Measurements from ENCODE around the gene DUT. TPM values are rescaled to one million over a fixed set of nuclear protein-coding genes. Genes with fewer than 3 reads are reported as not detected.
A peak's percentile ranks its signal among the peaks of the same experiment; 100 is the strongest.

Gene DUT
- total RNA-seq, result 60.3 TPM
- 100 to 1,000 TPM; 109 to 124 (median 117) TPM for polyA plus RNA-seq

DNA sequence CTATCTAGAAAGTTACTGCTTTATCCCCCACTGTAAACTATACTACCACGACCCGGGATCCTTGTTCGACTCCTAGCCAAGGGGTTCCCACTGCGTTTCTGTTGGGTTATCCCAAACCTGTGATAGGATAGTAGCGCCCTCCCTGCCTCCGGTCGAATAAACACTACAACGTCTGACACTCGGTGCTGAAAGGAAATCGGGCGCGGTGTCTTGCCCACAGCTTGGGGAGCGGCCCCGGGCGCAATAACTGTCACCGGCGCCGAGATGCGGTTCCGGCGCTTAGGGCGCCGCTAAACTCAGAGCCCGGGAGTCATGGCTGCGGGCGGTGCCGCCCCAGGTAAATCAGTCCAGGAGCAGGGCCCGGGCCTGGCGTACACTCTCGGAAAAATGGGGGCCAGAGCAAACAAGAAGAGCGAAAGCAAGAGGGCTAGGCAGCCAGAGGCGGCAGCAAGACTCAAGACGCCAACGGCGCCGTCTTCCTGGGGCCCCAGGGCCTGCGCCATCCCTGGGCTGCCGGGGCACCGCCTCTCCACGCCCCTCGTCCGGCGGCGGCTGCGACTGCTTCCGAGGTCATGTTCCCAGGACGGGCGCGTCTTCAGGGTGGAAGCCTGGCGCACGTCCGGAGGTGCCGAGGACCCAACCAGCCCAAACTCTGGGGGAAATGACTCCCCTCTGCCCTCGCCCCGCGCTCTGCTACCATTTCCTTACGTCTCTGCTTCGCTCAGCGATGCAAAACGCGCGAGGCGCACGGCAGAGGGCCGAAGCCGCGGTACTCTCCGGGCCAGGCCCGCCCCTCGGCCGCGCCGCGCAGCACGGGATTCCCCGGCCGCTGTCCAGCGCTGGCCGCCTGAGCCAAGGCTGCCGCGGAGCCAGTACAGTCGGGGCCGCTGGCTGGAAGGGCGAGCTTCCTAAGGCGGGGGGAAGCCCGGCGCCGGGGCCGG lies at the start of gene DUT:
Gene DUT, plus strand, starts transcription at position 575 of the 941 bp plus-strand sequence. Its CDS starts 87 bp downstream, at position 662.
- Histone ChIP-seq H3K4me1 (ENCODE audit: control insufficient read depth, insufficient read depth, low read length, poor library complexity, severe bottlenecking) (peaks cover 17% of the 10 kb centered on the region), H3K27ac (ENCODE audit: insufficient read depth, low read length, poor library complexity, severe bottlenecking) (peak within 1 kb of the TSS; percentile 90), H3K36me3 (ENCODE audit: control insufficient read depth, insufficient read depth, low read length) (peaks cover 12% of the 10 kb centered on the region), H3K9me3 (ENCODE audit: control insufficient read depth in 2 of 2, low read length in 2 of 2) (no peaks in the 10 kb centered on the region), H3K27me3 (ENCODE audit: control insufficient read depth, insufficient read depth, low read length) (no peaks in the 10 kb centered on the region), H3K4me3 (ENCODE audit: low read depth, low read length) (peak within 1 kb of the TSS; percentile 83)
- Mint-ChIP-seq H3K4me1 (peaks cover 17 to 35% (median 25%) of the 10 kb centered on the region in 4 donors), H3K9me3 (no peaks in the 10 kb centered on the region), H3K27me3 (peaks cover 4% of the 10 kb centered on the region), H3K36me3 (peaks cover 10% of the 10 kb centered on the region), H3K27ac (peak within 1 kb of the TSS; percentile 96 to 99 (median 98)), H3K4me3 (peak within 1 kb of the TSS; percentile 87 to 100 (median 99))
- DNase-seq (peak; percentile 70 to 91 (median 83)), ATAC-seq (ENCODE audit: low read depth in 2 of 2) (peak; percentile 84 to 87)

DNA sequence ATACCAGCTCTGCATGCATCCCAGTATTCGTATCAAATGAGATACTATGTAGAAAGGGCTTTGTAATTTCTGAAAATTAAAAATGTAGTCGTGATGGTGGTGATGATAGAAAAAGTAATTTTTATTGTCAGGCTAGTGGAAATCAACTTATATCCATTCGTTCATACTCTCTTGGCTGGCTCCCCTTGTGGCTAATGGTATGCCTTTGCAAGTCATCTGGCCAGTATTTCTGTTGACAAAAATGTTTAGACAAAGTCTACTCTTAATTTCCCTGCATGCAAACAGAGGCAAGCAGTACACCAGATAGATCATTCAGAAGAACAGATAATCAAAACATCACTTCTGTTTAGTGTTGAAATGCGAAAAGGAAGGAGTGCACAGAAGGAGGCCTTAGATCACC lies 49.6 kb upstream of the DUT start:
- Mint-ChIP-seq H3K4me3 (no peak overlapping the region), H3K27me3 (peaks cover 13% of the 10 kb centered on the region), H3K4me1 (peaks cover 0 to 7% (median 1%) of the 10 kb centered on the region in 4 donors), H3K9me3 (no peaks in the 10 kb centered on the region), H3K36me3 (no peaks in the 10 kb centered on the region), H3K27ac (no peak overlapping the region)
- H3K27ac ChIP-seq (ENCODE audit: insufficient read depth, low read length, poor library complexity, severe bottlenecking), result no peak overlapping the region
- H3K4me1 ChIP-seq (ENCODE audit: control insufficient read depth, insufficient read depth, low read length, poor library complexity, severe bottlenecking), result no peaks in the 10 kb centered on the region
- ATAC-seq (ENCODE audit: low read depth in 2 of 2) (no peak), DNase-seq (no peak)
- peaks cover 3% of the 10 kb centered on the region for H3K27me3 ChIP-seq (ENCODE audit: control insufficient read depth, insufficient read depth, low read length)
- no peak overlapping the region for H3K4me3 ChIP-seq (ENCODE audit: low read depth, low read length)
- no peaks in the 10 kb centered on the region for H3K36me3 ChIP-seq (ENCODE audit: control insufficient read depth, insufficient read depth, low read length)
- no peaks in the 10 kb centered on the region for H3K9me3 ChIP-seq (ENCODE audit: control insufficient read depth in 2 of 2, low read length in 2 of 2)

DNA sequence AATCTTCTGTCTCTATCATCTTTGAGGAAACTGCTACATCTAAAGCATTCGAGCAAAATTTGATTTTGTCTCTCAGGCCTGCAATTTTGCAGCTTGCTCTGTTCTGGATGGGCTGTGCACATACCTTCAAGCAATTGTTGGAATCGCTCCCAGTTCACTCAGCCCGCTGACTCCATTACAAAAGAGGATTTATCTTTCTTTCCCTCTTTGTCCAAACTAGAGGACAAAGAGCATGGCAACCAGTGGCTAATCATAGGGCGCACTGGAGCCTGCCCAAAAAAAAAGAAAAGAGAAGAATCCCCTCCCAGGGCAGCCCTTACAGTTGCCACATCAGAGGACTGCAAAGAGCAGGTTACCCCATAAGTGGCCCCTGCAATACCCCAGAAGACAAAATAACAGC lies 49.0 kb upstream of the DUT start:
- H3K9me3 Mint-ChIP-seq, result no peaks in the 10 kb centered on the region
- no peak overlapping the region for H3K27ac Mint-ChIP-seq
- no peak for ATAC-seq (ENCODE audit: low read depth in 2 of 2)
- no peaks in the 10 kb centered on the region for H3K36me3 Mint-ChIP-seq
- H3K4me3 Mint-ChIP-seq, result no peak overlapping the region
- H3K27me3 Mint-ChIP-seq, result peaks cover 13% of the 10 kb centered on the region
- H3K27me3 ChIP-seq (ENCODE audit: control insufficient read depth, insufficient read depth, low read length), result peaks cover 3% of the 10 kb centered on the region
- no peak overlapping the region for H3K27ac ChIP-seq (ENCODE audit: insufficient read depth, low read length, poor library complexity, severe bottlenecking)
- H3K4me1 Mint-ChIP-seq, result peaks cover 0 to 7% (median 1%) of the 10 kb centered on the region in 4 donors
- no peaks in the 10 kb centered on the region for H3K36me3 ChIP-seq (ENCODE audit: control insufficient read depth, insufficient read depth, low read length)
- no peaks in the 10 kb centered on the region for H3K4me1 ChIP-seq (ENCODE audit: control insufficient read depth, insufficient read depth, low read length, poor library complexity, severe bottlenecking)
- DNase-seq, result no peak
- no peak overlapping the region for H3K4me3 ChIP-seq (ENCODE audit: low read depth, low read length)
- H3K9me3 ChIP-seq (ENCODE audit: control insufficient read depth in 2 of 2, low read length in 2 of 2), result no peaks in the 10 kb centered on the region

DNA sequence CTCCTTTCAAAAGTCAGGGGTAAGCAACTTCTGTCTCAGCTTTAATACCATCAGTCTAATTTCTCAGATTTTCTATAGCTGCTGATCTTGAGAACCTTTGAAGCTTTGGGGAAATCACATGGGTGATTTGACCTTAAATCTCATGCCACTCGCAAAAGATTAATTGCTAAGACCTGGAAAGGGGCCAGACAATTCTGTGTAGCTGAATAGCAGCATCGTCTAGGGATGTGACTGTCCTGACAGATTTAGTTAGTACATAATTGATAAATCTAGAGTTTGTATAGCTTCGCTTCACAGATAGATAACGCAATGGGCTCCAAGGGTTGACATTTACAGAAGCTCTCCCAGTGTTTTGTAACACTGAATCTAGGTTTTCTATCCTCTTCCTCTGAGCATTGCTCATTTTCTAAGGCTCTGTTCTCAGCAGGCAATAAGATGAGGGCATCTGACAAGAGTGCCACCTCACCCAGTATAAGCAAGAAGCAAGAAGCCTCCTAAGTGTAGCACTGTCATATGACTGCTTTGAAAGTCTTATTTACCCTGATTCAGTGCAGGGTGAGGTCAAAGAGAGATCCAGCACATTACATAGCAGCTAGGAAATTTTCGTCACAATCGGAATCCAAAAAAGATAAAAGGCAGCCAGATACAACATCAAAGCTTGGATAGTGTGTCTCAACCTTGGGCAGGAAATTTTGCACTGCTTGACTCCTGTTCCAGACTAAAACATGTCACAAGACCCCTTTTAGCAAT lies 47.7 kb upstream of the DUT start:
- no peaks in the 10 kb centered on the region for H3K9me3 ChIP-seq (ENCODE audit: control insufficient read depth in 2 of 2, low read length in 2 of 2)
- peaks cover 13% of the 10 kb centered on the region for H3K27me3 Mint-ChIP-seq
- no peak overlapping the region for H3K27ac ChIP-seq (ENCODE audit: insufficient read depth, low read length, poor library complexity, severe bottlenecking)
- DNase-seq (no peak), ATAC-seq (ENCODE audit: low read depth in 2 of 2) (no peak)
- H3K27ac Mint-ChIP-seq, result peak overlapping the region in 1 of 3 donors; percentile 29
- no peaks in the 10 kb centered on the region for H3K36me3 ChIP-seq (ENCODE audit: control insufficient read depth, insufficient read depth, low read length)
- H3K36me3 Mint-ChIP-seq, result no peaks in the 10 kb centered on the region
- no peaks in the 10 kb centered on the region for H3K9me3 Mint-ChIP-seq
- H3K4me1 Mint-ChIP-seq, result peaks cover 0 to 7% (median 1%) of the 10 kb centered on the region in 4 donors
- no peak overlapping the region for H3K4me3 Mint-ChIP-seq
- H3K27me3 ChIP-seq (ENCODE audit: control insufficient read depth, insufficient read depth, low read length), result peaks cover 3% of the 10 kb centered on the region
- no peak overlapping the region for H3K4me3 ChIP-seq (ENCODE audit: low read depth, low read length)
- H3K4me1 ChIP-seq (ENCODE audit: control insufficient read depth, insufficient read depth, low read length, poor library complexity, severe bottlenecking), result no peaks in the 10 kb centered on the region

DNA sequence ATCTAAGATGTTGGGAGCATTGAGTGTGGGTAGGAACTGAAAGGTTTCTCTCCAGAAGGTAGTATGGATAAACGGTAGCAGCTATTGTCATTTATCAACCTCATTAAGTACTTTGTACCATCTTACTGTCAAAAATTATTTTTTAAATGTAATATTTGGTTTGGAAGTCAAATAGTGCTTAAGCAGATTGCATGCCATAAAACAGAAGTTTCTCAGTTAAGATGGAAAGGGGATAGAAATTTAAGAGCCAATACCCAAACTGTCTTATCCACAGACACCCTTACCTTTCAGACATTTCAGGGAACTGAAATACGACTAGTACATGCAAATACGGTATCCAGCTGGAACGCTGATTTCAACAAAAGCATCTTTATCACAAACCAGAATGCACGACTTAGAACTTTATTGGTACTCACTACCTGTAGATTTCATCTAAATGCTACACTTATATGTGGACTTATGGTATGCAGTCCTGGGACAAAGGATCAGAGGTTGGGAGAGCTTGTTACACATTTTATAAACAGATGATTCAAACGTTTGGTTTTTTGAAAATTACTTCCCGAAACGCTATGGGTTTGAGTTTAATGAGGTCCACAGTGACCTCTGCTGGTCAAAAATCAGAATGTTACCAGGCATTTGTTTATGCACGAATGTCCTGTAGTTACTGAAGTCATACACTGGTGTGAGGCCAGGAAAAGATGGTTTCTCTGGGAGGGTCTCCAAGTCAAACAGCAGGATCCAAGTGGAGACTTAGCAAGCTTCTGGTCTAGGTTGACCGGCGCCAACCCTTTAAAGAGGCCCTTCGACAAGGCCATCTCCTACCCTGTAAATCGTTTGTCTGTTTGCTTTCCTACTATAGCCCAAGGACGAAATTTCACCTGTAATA lies 45.7 kb upstream of the DUT start:
- Mint-ChIP-seq H3K4me3 (peak overlapping the region in 1 of 4 donors; percentile 37), H3K27ac (no peak overlapping the region), H3K36me3 (no peaks in the 10 kb centered on the region), H3K4me1 (peaks cover 0 to 7% (median 1%) of the 10 kb centered on the region in 4 donors), H3K27me3 (peaks cover 7% of the 10 kb centered on the region), H3K9me3 (no peaks in the 10 kb centered on the region)
- no peaks in the 10 kb centered on the region for H3K36me3 ChIP-seq (ENCODE audit: control insufficient read depth, insufficient read depth, low read length)
- H3K27ac ChIP-seq (ENCODE audit: insufficient read depth, low read length, poor library complexity, severe bottlenecking), result no peak overlapping the region
- H3K9me3 ChIP-seq (ENCODE audit: control insufficient read depth in 2 of 2, low read length in 2 of 2), result no peaks in the 10 kb centered on the region
- ATAC-seq (ENCODE audit: low read depth in 2 of 2) (no peak), DNase-seq (peak; percentile 4 to 69 (median 38))
- no peaks in the 10 kb centered on the region for H3K4me1 ChIP-seq (ENCODE audit: control insufficient read depth, insufficient read depth, low read length, poor library complexity, severe bottlenecking)
- no peak overlapping the region for H3K4me3 ChIP-seq (ENCODE audit: low read depth, low read length)
- H3K27me3 ChIP-seq (ENCODE audit: control insufficient read depth, insufficient read depth, low read length), result peaks cover 3% of the 10 kb centered on the region

DNA sequence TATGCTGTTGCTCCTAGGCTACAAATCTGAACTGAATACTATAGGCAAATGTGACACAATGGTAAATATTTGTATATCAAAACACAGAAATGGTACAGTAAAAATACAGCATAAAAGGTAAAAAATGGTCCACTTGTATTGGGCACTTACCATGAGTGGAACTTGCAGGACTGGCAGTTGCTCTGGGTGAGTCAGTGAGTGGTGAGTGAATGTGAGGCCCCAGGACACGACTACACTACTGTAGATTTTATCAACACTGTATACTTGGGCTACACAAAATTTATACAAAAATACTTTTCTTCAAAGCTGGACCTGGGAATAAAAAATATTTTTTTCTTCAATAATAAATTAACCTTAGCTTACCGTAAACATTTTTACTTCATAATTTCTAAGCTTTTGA lies 41.6 kb upstream of the DUT start:
- H3K4me3 Mint-ChIP-seq, result no peak overlapping the region
- no peak overlapping the region for H3K27ac Mint-ChIP-seq
- no peaks in the 10 kb centered on the region for H3K36me3 Mint-ChIP-seq
- no peak for ATAC-seq (ENCODE audit: low read depth in 2 of 2)
- Histone ChIP-seq H3K4me3 (ENCODE audit: low read depth, low read length) (no peak overlapping the region), H3K27me3 (ENCODE audit: control insufficient read depth, insufficient read depth, low read length) (no peaks in the 10 kb centered on the region), H3K27ac (ENCODE audit: insufficient read depth, low read length, poor library complexity, severe bottlenecking) (no peak overlapping the region), H3K9me3 (ENCODE audit: control insufficient read depth in 2 of 2, low read length in 2 of 2) (no peaks in the 10 kb centered on the region), H3K4me1 (ENCODE audit: control insufficient read depth, insufficient read depth, low read length, poor library complexity, severe bottlenecking) (no peaks in the 10 kb centered on the region), H3K36me3 (ENCODE audit: control insufficient read depth, insufficient read depth, low read length) (no peaks in the 10 kb centered on the region)
- peaks cover 0 to 7% (median 1%) of the 10 kb centered on the region in 4 donors for H3K4me1 Mint-ChIP-seq
- no peaks in the 10 kb centered on the region for H3K27me3 Mint-ChIP-seq
- no peak for DNase-seq
- peaks cover 0 to 1% (median 0%) of the 10 kb centered on the region in 7 donors for H3K9me3 Mint-ChIP-seq

DNA sequence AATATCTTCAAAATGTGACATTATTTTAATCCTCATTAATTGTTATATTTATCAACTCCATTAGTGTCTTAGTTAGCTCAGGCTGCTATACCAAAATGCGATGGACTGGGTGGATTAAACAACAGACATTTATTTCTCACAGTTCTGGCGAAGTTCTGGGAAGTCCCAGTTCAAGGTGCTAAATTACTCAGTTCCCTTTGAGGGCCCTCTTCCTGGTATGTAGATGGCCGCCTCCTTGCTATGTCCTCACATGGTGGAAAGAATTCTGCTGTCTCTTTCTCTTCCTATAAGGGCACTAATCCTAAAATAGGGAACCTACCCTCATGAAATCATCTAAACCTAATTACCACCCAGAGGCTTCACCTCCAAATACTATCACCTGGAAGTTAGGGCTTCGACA lies 38.8 kb upstream of the DUT start:
- Mint-ChIP-seq H3K27me3 (no peaks in the 10 kb centered on the region), H3K27ac (no peak overlapping the region), H3K36me3 (no peaks in the 10 kb centered on the region), H3K4me1 (no peaks in the 10 kb centered on the region), H3K4me3 (no peak overlapping the region), H3K9me3 (peaks cover 0 to 1% (median 0%) of the 10 kb centered on the region in 7 donors)
- ATAC-seq (ENCODE audit: low read depth in 2 of 2) (no peak), DNase-seq (no peak)
- Histone ChIP-seq H3K27me3 (ENCODE audit: control insufficient read depth, insufficient read depth, low read length) (peaks cover 2% of the 10 kb centered on the region), H3K4me1 (ENCODE audit: control insufficient read depth, insufficient read depth, low read length, poor library complexity, severe bottlenecking) (no peaks in the 10 kb centered on the region), H3K9me3 (ENCODE audit: control insufficient read depth in 2 of 2, low read length in 2 of 2) (no peaks in the 10 kb centered on the region), H3K27ac (ENCODE audit: insufficient read depth, low read length, poor library complexity, severe bottlenecking) (no peak overlapping the region), H3K36me3 (ENCODE audit: control insufficient read depth, insufficient read depth, low read length) (no peaks in the 10 kb centered on the region), H3K4me3 (ENCODE audit: low read depth, low read length) (no peak overlapping the region)

Measured in CD4-positive, CD25-positive, alpha-beta regulatory T cell (primary cell).